Renal cortex interstitium (tissue), 11 donors: ENCODE measurements around the gene P2RX2. TPM values are rescaled to one million over a fixed set of nuclear protein-coding genes. Genes with fewer than 3 reads are reported as not detected.

ENCODE experiments used
- DNase-seq, 11 donors: peaks; one replicate each; pipeline ENCODE4 v3.0.0-alpha.2; 2013; ENCODE audit warnings: low read depth in 9 of 11, low spot score in 4 of 11; ENCODE audit errors: extremely low read depth in 1 of 11
- polyA plus RNA-seq, 3 donors: library from polyadenylated mRNA; unstranded; fragments of 120-200 nt; gene quantifications; one replicate each; pipeline ENCODE4 v1.2.1, GENCODE V29; 2013; ENCODE audit not compliant: insufficient read length in 3 of 3

Gene P2RX2
- polyA plus RNA-seq, 3 donors = 0.98 to 1.9 (median 1.7) TPM

- no peak for DNase-seq
Observed at GRCh38 chr12:132611620-132612019, 7.0 kb upstream of the P2RX2 start.

GRCh38 chr12:132614029-132614428 lies 4.5 kb upstream of the P2RX2 start:
- no peak for DNase-seq

GRCh38 chr12:132614861-132615578 lies 3.6 kb upstream of the P2RX2 start:
- DNase-seq = peak in 5 of 11 donors; percentile 75 to 85 (median 80)

GRCh38 chr12:132615579-132616038 lies 3.0 kb upstream of the P2RX2 start:
- no peak for DNase-seq

- no peak for DNase-seq
Observed at GRCh38 chr12:132617135-132617701, 1.4 kb upstream of the P2RX2 start.

- no peak for DNase-seq
Observed at GRCh38 chr12:132617822-132618682, 524 bp upstream of the P2RX2 start.

- DNase-seq = no peak
Observed at GRCh38 chr12:132619071-132619385, 452 bp downstream of the P2RX2 start.

GRCh38 chr12:132619386-132620112 lies 973 bp downstream of the P2RX2 start:
- DNase-seq = no peak

- DNase-seq = no peak
Observed at GRCh38 chr12:132620113-132620898, 1.7 kb downstream of the P2RX2 start.

- no peak for DNase-seq
Observed at GRCh38 chr12:132620899-132621656, 2.5 kb downstream of the P2RX2 start.

GRCh38 chr12:132621657-132622435 lies 3.3 kb downstream of the P2RX2 start:
- no peak for DNase-seq

GRCh38 chr12:132622437-132623071 lies 4.0 kb downstream of the P2RX2 start:
- peak in 6 of 11 donors; percentile 71 to 91 (median 82) for DNase-seq

GRCh38 chr12:132623072-132623869 lies 4.7 kb downstream of the P2RX2 start:
- no peak for DNase-seq

- no peak for DNase-seq
Observed at GRCh38 chr12:132624186-132624855, 5.7 kb downstream of the P2RX2 start.

- no peak for DNase-seq
Observed at GRCh38 chr12:132624910-132625630, 6.5 kb downstream of the P2RX2 start.
